CD4-positive, alpha-beta T cell treated with Interleukin-2 at 100 ng/mL for 4 hours (primary cell): Measurements from ENCODE around the gene CCT3.
"Not testable (repeated sequence)": the region's sequence is repeated elsewhere in the genome, so short reads cannot be mapped to it uniquely, and the experiment has no call there.

ENCODE experiments used
- DNase-seq: peaks from one replicate; pipeline ENCODE4 v3.0.0-alpha.2; 2020; ENCODE audit warnings: low spot score

The CCT3 gene

GRCh38 chr1:156368889-156369684 is 31.0 kb upstream of the CCT3 start, which contains the start of gene RHBG:
Gene RHBG (plus strand): TSS chr1:156369211. CDS start chr1:156369250, 39 bp downstream.
- DNase-seq: no peak

- DNase-seq: no peak
Observed at GRCh38 chr1:156368157-156368658, 30.1 kb upstream of the CCT3 start.

- no peak for DNase-seq
Observed at GRCh38 chr1:156367383-156368156, 29.5 kb upstream of the CCT3 start.

GRCh38 chr1:156366378-156367166 is 28.5 kb upstream of the CCT3 start:
- DNase-seq: no peak

GRCh38 chr1:156365754-156366153 is 27.7 kb upstream of the CCT3 start:
- DNase-seq: no peak

- no peak for DNase-seq
Observed at GRCh38 chr1:156360534-156360933, 22.4 kb upstream of the CCT3 start.

GRCh38 chr1:156359973-156360372 is 21.9 kb upstream of the CCT3 start:
- no peak for DNase-seq

GRCh38 chr1:156359249-156359648 is 21.2 kb upstream of the CCT3 start:
- no peak for DNase-seq

- no peak for DNase-seq
Observed at GRCh38 chr1:156358641-156359040, 20.5 kb upstream of the CCT3 start.

GRCh38 chr1:156357977-156358376 is 19.9 kb upstream of the CCT3 start:
- DNase-seq: no peak

- peak; percentile 74 for DNase-seq
Observed at GRCh38 chr1:156356875-156357534, 18.9 kb upstream of the CCT3 start.

- no peak for DNase-seq
Observed at GRCh38 chr1:156356262-156356874, 18.3 kb upstream of the CCT3 start.

GRCh38 chr1:156352481-156352880 is 14.4 kb upstream of the CCT3 start:
- DNase-seq: not testable (repeated sequence)

GRCh38 chr1:156347331-156347730 is 9.2 kb upstream of the CCT3 start:
- no peak for DNase-seq

- no peak for DNase-seq
Observed at GRCh38 chr1:156346636-156347035, 8.5 kb upstream of the CCT3 start.

- DNase-seq: not testable (repeated sequence)
Observed at GRCh38 chr1:156346035-156346434, 7.9 kb upstream of the CCT3 start.

GRCh38 chr1:156344409-156344808 is 6.3 kb upstream of the CCT3 start:
- no peak for DNase-seq

- no peak for DNase-seq
Observed at GRCh38 chr1:156342166-156342955, 4.3 kb upstream of the CCT3 start.

- no peak for DNase-seq
Observed at GRCh38 chr1:156337888-156338179, 258 bp downstream of the CCT3 start.

- DNase-seq: no peak
Observed at GRCh38 chr1:156337052-156337887, 822 bp downstream of the CCT3 start.
